A172 (cell line): Measurements from ENCODE around the gene CUTA. TPM values are rescaled to one million over a fixed set of nuclear protein-coding genes. Genes with fewer than 3 reads are reported as not detected.

ENCODE experiments used
- DNase-seq: peaks from one replicate; pipeline ENCODE4 v3.0.0-alpha.2; 2015; ENCODE audit warnings: low spot score
- total RNA-seq: library from RNA; depleted of rRNA; stranded (reverse); fragments of >200 nt; shearing (Covaris generic); gene quantifications from 2 replicates; pipeline ENCODE4 v1.2.3, GENCODE V29; 2014

CUTA gene
- total RNA-seq, 1 experiment from 2014 or later: 347 TPM

DNA sequence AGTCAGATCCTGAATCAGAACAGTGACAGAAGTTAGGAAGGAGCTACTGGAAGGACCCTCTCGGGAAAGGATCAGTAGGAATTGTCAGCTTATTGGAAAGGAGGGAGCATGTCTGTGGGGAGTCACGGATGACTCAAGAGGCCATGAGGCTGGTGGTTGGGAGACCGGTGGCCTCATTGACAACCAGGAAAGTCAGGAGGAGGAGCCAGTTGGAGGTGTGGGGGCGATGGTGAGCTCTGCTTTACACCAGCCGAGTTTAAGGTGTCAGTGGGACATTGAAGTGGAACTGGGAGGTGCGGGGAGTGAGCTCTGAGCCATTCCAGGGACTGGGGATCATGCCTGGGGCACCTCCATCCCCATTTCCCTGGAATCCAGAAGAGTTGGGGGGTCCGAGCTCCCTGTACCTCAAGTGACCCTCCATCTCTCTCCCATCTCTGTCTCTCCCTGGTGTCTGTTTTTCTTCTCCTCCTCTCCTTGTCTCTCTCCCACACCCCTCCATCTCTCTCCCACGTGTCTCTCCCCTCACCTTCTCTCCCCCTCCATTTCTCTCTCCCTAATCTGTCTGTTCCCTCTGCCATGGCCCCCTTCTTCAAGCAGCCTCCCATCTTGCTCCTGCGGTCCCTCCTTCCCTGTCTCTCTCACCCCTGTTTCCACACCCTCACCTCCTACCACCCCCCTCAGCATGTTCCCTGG lies 22.2 kb upstream of the CUTA start:
- DNase-seq: no peak

DNA sequence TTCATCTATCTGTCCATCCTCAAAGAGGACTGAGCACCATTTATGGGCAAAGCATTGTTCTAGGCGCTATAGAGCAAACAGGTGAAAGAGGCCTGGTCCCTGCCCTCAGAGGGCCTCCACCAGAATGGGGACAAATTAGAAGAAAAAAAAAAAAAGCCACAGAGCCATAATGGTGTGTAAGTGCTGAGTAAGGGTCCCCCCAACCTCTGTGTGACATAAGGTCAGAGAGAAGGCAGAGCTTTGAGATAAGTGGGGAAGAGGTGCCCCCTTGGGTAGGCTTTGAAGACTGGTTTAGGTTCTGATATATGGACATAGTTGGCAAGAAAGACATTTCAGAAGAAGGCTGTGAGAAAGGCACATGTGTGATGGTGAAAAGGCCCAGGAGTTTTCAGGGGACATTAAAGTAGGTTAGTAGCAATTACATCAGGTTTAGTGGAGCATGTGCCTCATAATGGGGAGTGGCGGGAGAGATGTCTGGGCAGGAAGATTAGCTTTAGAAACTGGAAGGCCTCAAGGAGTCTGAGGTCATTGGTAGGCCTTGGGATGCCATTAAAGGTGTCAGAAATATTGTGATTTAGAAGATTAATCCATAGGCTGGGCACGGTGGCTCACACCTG lies 21.2 kb upstream of the CUTA start:
- no peak for DNase-seq

DNA sequence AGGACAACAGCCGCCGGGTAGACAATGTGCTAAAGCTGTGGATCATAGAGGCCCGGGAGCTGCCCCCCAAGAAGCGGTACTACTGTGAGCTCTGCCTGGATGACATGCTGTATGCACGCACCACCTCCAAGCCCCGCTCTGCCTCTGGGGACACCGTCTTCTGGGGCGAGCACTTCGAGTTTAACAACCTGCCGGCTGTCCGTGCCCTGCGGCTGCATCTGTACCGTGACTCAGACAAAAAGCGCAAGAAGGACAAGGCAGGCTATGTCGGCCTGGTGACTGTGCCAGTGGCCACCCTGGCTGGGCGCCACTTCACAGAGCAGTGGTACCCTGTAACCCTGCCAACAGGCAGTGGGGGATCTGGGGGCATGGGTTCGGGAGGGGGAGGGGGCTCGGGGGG lies 19.8 kb upstream of the CUTA start:
- no peak for DNase-seq

DNA sequence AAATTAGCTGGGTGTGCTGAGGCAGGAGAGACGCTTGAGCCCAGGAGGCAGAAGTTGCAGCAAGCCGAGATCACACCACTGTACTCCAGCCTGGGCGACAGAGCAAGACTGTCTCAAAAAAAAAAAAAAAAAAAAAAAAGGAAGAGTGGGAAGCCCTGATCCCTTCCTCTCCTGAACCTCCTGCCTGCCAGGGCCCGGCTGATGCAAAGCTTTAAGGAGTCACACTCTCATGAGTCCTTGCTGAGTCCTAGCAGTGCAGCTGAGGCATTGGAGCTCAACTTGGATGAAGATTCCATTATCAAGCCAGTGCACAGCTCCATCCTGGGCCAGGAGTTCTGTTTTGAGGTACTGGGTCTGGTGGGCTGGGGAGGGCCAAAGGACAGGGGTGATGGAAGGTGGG lies 17.1 kb upstream of the CUTA start:
- DNase-seq: no peak

DNA sequence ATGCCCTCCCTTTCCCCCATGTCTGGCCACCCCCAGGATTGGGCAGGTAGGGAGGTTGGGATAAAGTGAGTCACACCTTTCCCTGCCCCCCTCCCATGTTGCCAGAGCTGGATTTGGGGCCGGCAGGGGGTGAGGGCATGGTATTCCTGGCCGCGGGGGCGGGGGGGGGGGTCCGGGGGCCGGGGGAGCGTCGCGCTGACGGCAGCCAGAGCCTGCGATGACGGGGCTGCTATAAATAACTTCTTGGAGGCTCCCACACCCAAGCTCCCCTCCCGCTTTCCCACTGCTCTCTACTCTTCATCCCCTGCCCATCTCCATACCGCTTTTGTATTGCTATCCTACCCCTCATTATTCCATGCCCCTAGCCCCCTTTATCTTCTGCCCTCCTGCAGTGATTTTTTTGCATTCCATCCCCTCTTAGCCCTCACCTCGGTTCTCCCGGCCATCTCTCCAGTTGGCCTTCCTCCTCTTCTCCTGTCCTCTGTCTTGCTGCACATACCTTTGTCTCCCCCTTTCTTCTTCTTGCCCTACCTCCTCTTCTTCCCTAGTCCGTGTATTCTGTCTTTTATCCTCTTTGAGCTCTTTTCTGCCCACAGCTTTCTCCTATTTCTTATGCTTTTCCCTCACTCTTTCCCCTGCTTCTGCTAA lies 15.8 kb upstream of the CUTA start:
- no peak for DNase-seq

DNA sequence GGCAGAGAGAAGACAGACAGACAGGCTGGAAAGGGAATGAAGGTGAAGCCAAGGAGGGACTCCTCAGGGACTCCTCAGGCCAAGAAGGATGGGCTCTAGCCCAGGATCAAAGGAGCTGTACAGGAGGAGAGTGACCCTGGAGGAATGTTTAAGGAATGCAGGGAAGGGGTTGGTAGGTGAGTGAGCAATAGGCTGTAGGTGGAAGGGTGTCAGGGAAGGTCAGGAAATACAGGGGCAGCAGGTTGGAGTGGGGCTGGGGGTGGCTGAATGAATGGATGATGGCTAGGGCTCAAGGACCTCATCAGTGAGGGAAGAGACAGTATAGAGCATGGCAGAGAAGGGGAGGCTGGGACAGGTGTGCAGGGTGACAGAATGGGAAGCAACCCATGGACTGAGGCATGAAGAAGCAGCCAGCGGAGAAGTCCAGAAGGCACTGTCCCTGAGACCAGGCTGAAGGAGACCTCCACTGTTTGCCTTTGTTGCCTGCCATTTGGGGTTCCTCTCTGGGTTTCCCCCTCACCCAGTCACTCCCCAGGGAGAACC lies 15.2 kb upstream of the CUTA start:
- DNase-seq: no peak

DNA sequence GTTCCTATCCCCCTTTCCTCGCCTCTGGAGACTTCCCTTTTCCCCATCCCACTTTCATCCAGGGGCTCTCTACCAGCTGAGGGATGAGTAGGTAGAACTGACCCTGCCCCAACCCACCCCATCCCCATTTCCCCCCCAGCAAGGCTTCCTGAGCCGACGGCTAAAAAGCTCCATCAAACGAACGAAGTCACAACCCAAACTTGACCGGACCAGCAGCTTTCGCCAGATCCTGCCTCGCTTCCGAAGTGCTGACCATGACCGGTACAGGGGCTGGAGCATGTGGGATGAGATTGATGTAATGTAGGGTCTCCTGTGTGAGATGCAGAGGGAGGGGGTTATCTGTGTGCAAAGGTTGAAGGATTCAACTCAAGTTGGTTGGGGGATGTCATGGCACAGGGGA lies 14.6 kb upstream of the CUTA start:
- no peak for DNase-seq

DNA sequence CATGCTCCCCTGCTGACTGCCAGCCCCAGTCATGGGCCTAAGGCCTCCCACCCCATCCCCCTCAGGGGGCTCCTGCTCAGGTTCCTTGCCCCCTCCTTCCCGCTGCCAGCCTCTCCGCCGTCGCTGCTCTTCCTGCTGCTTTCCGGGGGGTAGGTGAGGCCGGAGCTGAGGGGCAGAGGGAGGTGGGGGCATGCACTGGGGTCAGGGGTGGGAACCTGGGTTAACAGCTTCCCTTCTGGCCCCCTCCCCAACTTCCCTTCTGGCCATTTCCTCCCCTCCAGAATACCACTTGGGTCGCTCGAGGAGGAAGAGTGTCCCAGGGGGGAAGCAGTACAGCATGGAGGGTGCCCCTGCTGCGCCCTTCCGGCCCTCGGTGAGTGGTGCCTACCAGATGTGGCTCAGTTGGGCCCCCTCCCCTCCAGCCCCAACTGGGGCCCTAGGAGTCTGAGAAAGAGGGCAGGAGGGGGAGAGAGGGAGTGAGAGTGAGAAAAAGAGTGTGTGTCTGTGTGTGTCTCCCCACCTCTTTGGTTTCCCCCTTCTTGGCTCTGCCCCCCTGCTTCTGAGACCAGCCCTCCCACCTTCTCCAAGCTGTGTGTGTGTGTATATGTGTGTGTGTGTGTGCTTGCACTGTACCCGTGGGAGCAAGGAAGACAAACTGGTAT lies 14.1 kb upstream of the CUTA start:
- no peak for DNase-seq

DNA sequence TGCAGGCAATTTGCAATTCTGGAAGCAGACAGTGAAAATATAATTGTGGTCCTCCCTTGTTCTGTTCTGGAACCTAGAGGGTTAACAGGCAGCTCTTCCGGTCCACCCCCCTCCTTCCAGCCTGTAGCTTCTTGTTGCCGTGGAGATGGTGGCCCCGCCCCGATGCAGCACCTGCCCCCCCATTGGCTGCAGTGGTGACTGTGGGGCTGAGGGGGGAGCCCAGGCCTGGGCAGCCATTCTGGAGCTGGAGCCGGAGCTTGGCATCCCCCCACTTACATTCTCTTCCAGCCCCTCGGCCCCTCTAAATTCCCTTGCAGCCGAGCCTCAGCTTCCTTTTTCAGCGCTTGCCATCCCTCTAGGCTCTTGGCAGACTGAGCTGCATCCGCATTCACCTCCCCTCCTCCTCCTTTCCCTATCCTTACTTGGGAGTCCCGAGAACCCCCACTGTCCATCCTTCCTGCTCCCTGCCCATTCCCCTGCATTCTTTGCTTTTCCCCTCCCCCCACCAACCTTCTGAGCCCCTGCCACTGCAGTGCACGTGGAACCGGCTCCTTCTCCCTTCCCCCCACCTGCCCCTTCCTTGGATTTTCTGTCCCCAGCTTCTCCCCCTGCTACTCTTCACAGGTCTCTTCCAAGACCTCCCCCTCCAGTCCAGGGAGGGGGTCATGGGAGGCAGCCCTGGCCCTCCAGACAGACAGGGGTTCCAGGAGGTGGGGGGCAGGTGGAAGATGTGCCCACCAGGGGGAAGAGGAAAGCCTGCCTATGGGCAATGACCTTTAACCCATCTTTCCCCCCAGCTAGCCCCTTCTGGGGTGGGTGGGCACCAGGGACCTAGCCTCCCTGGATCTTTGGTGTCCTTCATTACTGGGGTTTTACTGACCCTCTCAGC lies 13.3 kb upstream of the CUTA start:
- DNase-seq: peak; percentile 58

DNA sequence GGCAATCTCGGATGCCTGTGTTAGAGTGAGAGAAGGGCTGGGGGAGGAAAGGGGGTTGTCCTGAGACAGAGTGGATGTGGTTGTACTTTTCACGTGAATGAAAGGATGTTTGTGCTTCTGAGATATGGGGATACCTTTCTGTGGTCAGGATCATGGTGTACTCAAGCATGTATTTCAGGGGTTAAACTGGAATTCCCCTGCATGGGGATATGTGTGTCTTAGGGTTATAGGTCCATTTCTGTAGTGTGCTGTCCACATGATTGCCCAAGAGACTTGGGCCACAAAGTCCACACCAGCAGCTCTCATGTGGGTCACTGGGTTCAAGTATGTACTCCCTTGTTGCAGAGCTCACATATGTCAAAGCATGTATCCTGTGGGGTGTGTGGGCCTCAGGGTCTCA lies 12.4 kb upstream of the CUTA start:
- no peak for DNase-seq

DNA sequence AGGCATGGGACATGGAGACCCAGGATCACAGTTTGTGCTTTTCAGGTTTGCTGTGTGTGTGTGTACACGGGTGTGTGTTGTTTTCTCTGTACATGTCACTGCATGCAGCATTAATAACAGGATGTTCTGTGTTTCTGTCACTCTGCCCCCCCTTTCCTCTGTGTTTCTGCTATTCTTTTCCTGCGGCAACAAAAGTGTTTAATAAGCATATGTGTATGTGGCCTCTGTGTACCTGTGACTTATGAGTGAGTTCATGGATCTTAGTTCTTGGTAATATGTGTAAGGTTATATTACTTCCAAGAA lies 11.8 kb upstream of the CUTA start:
- DNase-seq: no peak

DNA sequence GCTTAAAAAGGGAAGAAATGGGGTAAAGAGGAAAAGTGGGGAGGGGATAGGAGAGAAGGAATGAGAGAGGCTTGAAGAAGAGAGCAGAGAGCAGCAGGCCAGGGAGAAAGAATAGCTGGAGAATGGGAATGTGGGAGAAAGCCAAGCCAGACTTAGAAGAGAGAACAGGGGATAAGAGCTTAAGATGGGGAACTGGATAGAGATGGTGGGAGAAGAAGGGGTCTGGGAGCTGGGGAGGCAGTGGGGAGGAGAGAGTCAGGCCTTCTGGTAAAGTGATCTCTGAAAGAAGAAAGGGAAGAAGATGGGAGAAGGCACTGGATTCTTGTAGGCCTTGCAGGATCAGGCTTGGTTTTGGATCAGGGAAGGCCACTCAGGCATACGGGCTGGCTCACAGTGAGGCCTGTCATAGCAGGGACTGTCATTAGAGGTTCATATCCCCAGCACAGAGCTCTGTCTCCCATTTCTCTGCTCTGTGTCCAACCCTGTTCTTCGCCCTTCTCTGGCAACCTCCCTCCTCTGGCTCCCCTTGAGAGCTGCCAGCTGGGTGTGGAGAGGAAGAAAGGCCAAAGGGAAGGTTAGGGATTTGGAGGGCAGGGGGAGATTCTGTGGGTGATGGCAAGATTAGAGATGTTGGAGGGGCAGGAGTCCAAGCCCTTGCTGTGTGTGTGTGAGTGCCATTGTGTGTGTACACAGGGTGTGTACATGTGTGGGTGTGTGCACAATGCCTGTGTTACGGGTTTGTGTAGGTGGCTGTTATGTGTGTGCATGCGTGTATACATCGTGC lies 11.3 kb upstream of the CUTA start:
- DNase-seq: no peak

DNA sequence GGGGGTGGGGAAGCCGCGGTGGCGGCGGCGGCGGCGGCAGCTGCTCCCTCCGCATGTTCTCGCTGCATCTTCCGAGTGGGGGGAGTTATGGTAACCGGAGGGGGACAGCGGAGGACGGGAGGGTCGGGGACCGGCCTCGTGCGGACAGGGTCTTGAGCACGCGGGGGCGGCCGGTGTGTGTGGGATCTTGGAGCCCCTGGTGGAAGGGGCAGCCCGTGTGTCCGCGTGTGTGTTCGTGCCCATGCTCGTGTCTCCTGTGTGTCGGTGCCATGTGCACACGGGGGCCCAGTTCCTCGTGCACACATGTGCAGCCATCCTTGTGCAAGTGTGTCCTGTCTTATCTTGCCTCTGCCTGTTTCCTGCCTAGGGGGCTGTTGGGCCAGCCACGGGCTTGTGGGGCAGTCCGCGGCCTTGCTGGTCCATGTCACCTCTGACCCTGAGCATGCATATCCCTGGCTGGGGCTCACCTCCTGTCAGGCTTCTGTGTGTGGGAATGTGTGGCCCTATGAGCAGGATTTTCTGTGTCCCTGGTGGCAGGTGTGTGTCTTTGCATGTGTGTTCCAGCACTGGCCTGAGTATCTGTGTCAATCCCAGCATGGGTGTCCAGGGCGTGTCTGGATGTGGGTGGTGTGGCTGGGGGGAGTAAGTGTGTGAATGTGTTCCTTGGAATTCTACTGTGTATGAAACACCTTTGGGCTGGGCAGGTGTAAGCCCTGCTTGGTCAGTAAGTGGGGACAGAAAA lies 10.5 kb upstream of the CUTA start:
- DNase-seq: no peak

DNA sequence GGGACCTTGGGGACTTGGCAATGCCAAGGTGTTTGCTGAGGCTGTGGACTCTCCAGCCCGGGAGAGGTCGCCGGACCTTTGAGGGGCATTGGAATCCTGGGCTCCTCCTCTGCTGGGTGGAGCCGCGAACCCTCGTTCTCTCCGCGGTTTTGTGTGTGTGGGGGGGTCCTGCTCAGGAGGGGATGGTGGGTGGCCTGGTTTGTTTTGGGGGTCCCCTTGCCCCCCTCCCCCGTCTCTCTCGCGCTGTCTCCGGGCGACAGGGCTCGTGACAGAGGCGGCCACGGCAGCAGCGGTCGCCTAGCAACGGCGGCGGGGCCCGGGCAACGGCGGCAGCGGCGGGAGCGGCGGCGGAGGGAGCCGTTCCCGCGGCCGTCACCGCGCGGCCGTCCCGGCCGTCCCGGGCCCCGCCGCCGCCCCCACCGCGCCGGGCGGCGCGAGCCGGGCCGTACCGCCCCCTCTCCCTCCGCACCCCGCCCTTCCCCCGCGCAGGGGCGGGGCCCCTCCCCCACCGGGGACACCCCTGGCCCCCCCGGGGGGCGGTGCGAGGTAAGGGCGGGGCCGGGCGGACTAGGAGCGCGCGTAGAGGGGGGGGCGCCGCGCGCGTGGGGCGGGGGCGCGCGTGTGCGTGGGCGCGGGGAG lies 9.8 kb upstream of the CUTA start:
- DNase-seq: no peak

DNA sequence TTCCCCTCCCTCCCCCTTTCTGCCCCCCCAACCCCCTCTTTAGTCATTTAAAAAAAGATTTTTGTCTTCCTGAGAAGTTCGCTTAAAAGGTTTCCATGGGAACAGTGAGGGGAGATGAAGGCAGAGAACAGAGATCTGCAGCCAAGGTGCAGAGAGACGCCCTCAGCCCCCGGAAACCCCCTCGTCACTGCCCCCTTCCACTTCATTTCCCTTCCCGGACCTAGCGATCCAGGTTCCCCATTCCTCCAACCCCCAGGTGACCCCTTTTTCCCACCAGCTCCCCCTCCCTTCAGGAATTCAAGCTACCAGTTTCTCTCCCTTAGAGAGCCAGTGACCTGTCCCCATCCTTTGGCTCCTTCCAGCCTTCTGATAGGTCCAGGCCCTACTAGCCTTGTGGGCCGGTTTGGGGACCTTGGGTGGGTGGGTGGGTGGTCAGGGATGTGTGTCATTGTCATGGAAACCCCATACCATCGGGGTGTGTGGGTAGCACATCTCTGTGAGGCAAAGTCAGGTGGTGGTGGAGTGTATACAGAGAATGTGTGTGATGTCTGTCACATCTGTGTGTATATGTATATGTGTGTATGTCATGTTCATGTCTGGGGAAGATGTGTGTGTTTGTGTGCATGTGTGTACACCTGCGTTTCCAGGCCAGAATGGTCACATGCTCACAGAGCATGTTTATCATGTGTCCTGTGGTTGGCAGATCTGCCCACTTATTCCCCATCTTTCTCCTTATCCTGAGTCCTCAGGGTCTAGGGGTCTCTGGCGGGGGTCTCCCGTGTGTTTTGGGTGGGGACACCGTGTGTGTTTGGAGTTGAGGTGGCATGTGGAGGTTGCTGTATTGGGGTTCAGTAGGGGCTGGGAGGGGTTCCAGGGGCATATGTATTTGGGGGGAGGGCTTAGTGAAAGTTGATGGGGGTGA lies 8.9 kb upstream of the CUTA start:
- no peak for DNase-seq

DNA sequence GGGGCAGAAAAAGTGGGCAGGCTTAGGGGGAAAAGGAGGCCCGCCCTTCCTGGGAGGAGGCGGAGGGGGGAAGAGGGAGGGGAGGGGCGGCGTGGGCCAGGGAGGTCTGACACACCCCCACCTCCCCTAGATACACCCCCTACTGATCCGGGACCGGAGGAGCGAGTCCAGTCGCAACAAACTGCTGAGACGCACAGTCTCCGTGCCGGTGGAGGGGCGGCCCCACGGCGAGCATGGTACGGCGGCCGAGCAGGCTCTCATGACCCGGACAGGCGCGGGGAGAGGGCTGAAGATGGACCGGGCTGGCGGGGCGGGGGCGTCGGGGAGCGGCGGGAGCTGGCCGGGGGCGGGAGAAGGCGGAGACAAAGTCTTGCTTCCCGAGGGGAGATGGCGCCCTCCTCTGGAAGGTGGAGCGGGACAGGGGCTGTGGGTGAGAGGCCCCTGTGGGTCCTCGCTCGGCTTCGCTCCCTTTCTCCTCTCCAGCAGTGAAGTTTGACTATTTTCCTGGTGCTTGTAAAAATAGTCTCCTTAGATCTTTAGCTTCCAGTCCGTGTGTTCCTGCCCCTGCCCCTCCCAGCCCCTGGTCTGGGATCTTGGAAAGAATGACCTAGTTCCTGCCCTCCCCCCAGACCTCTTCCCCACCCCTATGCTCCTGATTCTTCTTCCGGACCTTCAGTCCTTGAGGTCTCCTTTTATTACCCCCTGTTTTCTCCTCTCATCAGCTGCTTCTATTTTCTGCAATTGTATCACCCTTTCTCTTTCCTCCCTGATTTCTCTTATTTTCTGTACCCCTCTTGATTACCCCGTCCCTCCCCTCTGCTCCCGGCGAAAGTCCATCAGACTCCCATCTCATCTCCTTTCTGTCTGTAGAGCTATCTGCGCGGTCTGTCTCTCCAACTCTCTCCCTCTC lies 8.0 kb upstream of the CUTA start:
- DNase-seq: peak; percentile 65

DNA sequence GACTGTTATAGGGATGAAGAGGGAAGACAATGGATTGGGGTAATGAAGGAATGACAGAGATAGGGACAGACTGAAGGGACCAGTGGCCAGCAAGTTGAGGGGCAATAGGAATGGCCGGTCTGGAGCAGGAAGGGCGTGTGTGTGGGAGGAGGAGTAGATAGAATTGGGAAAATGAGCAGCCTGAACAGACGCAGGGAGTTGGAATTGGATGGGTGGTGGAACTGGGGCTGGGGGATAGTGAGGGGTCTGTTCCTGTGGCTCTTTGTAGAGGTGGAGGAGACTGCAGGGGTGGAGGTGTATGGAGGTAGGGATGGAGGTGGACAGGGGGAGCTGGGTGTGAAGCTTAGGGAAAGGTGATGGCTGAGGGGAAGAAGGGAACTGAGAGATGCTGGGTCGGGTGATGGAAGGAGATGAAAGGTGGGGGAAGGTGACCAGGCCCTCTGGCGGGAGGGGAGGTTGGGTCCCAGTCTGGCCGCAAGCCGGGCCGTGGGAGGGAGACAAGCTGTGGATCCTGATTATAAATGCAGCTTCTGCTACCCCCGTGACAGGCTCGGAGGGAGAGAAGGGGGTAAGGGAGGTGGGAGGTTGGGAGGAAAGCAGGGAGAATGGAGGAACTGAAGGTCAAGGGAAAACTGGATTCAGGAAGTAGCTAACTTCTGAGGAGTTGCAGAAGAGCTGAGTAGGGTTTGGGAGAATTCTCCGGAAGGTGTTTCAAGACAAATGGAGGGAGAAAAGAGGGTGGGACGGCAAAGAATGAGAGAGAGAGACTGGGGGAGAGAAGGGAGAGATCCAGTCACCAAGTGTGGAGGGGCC lies 7.2 kb upstream of the CUTA start:
- no peak for DNase-seq
